GM23338 (cell line): ENCODE data around the gene CLCN1. TPM values are rescaled to one million over a fixed set of nuclear protein-coding genes. Genes with fewer than 3 reads are reported as not detected.

ENCODE experiments used
- ATAC-seq: fragments of 200-7000 bp; cut with Tn5 transposase; 3 replicates; pipeline ENCODE4 v1.9.1; 2020
- DNase-seq: peaks from one replicate; pipeline ENCODE4 v3.0.0-alpha.2; 2015; ENCODE audit warnings: low spot score
- H2AFZ ChIP-seq: fragments of 200-600 bp; sonication (generic); 2 replicates; pipeline ENCODE4 v1.8.0; 2016; ENCODE audit warnings: antibody characterized with exemption, mild to moderate bottlenecking, moderate library complexity
- H3F3A ChIP-seq: fragments of 200-600 bp; sonication (generic); replicated peaks from 2 replicates; pipeline ENCODE4 v1.8.0; 2017; ENCODE audit warnings: antibody characterized with exemption, mixed run types, low read depth
- H3K27ac ChIP-seq: fragments of 200-600 bp; sonication (generic); 2 replicates; pipeline ENCODE4 v1.6.1; 2016; ENCODE audit warnings: low read depth
- H3K27me3 ChIP-seq: fragments of 200-600 bp; sonication (generic); 2 replicates; pipeline ENCODE4 v1.8.0; 2016; ENCODE audit warnings: mild to moderate bottlenecking, mixed run types, moderate library complexity; ENCODE audit not compliant: insufficient read depth
- H3K36me3 ChIP-seq: fragments of 200-600 bp; sonication (generic); 2 replicates; pipeline ENCODE4 v1.8.0; 2016; ENCODE audit warnings: mild to moderate bottlenecking; ENCODE audit not compliant: insufficient read depth
- H3K4me1 ChIP-seq: fragments of 200-600 bp; sonication (generic); 2 replicates; pipeline ENCODE4 v1.8.0; 2016; ENCODE audit warnings: mild to moderate bottlenecking, moderate library complexity; ENCODE audit not compliant: insufficient read depth
- H3K4me2 ChIP-seq: fragments of 200-600 bp; sonication (generic); 2 replicates; pipeline ENCODE4 v1.7.1; 2017; ENCODE audit warnings: mixed run types
- H3K4me3 ChIP-seq: fragments of 200-600 bp; sonication (generic); 2 replicates; pipeline ENCODE4 v1.6.1; 2016; ENCODE audit warnings: mixed run types
- H3K79me2 ChIP-seq: fragments of 200-600 bp; sonication (generic); replicated peaks from 2 replicates; pipeline ENCODE4 v1.8.0; 2017; ENCODE audit warnings: mild to moderate bottlenecking; ENCODE audit not compliant: insufficient read depth
- H3K9me2 ChIP-seq: fragments of 200-600 bp; sonication (generic); 2 replicates; pipeline ENCODE4 v1.8.0; 2017; ENCODE audit not compliant: insufficient read depth
- H4K20me1 ChIP-seq: fragments of 200-600 bp; sonication (generic); replicated peaks from 2 replicates; pipeline ENCODE4 v1.8.0; 2017; ENCODE audit warnings: mild to moderate bottlenecking; ENCODE audit not compliant: insufficient read depth
- H3K27ac Mint-ChIP-seq: 2 replicates; pipeline ENCODE4 v1.8.0; 2020; ENCODE audit warnings: inconsistent platforms, mild to moderate bottlenecking, moderate library complexity, mixed read lengths
- H3K27me3 Mint-ChIP-seq: 3 replicates; pipeline ENCODE4 v1.8.0; 2022; ENCODE audit warnings: low read depth, mild to moderate bottlenecking, moderate library complexity, mixed read lengths, inconsistent platforms; ENCODE audit not compliant: insufficient read depth, poor library complexity
- H3K36me3 Mint-ChIP-seq: 3 replicates; pipeline ENCODE4 v1.8.0; 2021; ENCODE audit warnings: low read depth, mild to moderate bottlenecking, inconsistent platforms, moderate library complexity, mixed read lengths
- H3K4me1 Mint-ChIP-seq: 3 replicates; pipeline ENCODE4 v1.8.0; 2020; ENCODE audit warnings: mild to moderate bottlenecking, inconsistent platforms, mixed read lengths
- H3K4me3 Mint-ChIP-seq: 3 replicates; pipeline ENCODE4 v1.8.0; 2021; ENCODE audit warnings: moderate library complexity, mild to moderate bottlenecking, inconsistent platforms, mixed read lengths
- H3K9me3 Mint-ChIP-seq: 3 replicates; pipeline ENCODE4 v1.8.0; 2020; ENCODE audit warnings: moderate library complexity, mild to moderate bottlenecking, inconsistent platforms, mixed read lengths
- JUNB ChIP-seq: IDR thresholded peaks from one replicate; pipeline ENCODE4 v1.6.1; 2016; ENCODE audit warnings: antibody characterized with exemption; ENCODE audit not compliant: unreplicated experiment
- NANOG ChIP-seq: IDR thresholded peaks from 2 replicates; pipeline ENCODE4 v1.6.1; 2016; ENCODE audit warnings: antibody characterized with exemption, borderline replicate concordance
- polyA plus RNA-seq: library from polyadenylated mRNA; unstranded; fragments of >200 nt; fragmentation: Nextera tagmentation; extraction: Ambion mirVana; gene quantifications from 2 replicates; pipeline ENCODE4 v1.2.1, GENCODE V29; 2016
- total RNA-seq: library from RNA; depleted of rRNA; stranded (reverse); fragments of >200 nt; shearing (Covaris generic); gene quantifications from 2 replicates; pipeline ENCODE4 v1.2.3, GENCODE V29; 2014
- TF ChIP-seq, protein P1 (sequence below): fragments of 250-450 bp; sonication (Bioruptor Pico); IDR thresholded peaks from 2 replicates; pipeline ENCODE4 v1.5.0; 2020; ENCODE audit warnings: mild to moderate bottlenecking, moderate library complexity
- TF ChIP-seq, protein P2 (sequence below): IDR thresholded peaks from one replicate; pipeline ENCODE4 v1.6.1; 2018; ENCODE audit warnings: antibody characterized with exemption; ENCODE audit not compliant: unreplicated experiment

Gene CLCN1
- total and polyA plus RNA-seq, 2 experiments from 2014 or later: 0.38 to 0.48 TPM

DNA sequence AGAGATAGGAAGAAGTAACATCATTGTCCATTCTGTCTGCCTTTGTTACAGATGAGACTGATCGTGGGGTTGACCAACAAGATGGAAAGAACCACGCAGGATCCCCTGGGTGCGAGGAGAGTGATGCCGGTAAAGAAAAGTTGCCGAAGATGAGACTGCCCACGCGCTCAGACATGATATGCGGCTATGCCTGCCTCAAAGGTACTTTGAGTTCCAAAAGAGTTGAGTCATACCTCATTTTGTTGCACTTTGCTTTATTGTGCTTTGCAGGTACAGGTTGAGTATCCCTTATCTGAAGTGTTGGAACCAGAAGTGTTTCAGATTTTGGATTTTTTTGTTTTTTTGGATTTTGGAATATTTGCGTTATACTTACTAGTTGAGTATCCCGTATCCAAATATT is 12.2 kb upstream of the CLCN1 start:
- Mint-ChIP-seq H3K36me3 (peaks cover 95% of the 10 kb centered on the region), H3K4me1 (no peaks in the 10 kb centered on the region), H3K4me3 (no peak overlapping the region), H3K27me3 (peaks cover 5% of the 10 kb centered on the region), H3K27ac (no peak overlapping the region), H3K9me3 (no peaks in the 10 kb centered on the region; the same call in 2 of the 3 replicates)
- TF ChIP-seq, protein P1, sequence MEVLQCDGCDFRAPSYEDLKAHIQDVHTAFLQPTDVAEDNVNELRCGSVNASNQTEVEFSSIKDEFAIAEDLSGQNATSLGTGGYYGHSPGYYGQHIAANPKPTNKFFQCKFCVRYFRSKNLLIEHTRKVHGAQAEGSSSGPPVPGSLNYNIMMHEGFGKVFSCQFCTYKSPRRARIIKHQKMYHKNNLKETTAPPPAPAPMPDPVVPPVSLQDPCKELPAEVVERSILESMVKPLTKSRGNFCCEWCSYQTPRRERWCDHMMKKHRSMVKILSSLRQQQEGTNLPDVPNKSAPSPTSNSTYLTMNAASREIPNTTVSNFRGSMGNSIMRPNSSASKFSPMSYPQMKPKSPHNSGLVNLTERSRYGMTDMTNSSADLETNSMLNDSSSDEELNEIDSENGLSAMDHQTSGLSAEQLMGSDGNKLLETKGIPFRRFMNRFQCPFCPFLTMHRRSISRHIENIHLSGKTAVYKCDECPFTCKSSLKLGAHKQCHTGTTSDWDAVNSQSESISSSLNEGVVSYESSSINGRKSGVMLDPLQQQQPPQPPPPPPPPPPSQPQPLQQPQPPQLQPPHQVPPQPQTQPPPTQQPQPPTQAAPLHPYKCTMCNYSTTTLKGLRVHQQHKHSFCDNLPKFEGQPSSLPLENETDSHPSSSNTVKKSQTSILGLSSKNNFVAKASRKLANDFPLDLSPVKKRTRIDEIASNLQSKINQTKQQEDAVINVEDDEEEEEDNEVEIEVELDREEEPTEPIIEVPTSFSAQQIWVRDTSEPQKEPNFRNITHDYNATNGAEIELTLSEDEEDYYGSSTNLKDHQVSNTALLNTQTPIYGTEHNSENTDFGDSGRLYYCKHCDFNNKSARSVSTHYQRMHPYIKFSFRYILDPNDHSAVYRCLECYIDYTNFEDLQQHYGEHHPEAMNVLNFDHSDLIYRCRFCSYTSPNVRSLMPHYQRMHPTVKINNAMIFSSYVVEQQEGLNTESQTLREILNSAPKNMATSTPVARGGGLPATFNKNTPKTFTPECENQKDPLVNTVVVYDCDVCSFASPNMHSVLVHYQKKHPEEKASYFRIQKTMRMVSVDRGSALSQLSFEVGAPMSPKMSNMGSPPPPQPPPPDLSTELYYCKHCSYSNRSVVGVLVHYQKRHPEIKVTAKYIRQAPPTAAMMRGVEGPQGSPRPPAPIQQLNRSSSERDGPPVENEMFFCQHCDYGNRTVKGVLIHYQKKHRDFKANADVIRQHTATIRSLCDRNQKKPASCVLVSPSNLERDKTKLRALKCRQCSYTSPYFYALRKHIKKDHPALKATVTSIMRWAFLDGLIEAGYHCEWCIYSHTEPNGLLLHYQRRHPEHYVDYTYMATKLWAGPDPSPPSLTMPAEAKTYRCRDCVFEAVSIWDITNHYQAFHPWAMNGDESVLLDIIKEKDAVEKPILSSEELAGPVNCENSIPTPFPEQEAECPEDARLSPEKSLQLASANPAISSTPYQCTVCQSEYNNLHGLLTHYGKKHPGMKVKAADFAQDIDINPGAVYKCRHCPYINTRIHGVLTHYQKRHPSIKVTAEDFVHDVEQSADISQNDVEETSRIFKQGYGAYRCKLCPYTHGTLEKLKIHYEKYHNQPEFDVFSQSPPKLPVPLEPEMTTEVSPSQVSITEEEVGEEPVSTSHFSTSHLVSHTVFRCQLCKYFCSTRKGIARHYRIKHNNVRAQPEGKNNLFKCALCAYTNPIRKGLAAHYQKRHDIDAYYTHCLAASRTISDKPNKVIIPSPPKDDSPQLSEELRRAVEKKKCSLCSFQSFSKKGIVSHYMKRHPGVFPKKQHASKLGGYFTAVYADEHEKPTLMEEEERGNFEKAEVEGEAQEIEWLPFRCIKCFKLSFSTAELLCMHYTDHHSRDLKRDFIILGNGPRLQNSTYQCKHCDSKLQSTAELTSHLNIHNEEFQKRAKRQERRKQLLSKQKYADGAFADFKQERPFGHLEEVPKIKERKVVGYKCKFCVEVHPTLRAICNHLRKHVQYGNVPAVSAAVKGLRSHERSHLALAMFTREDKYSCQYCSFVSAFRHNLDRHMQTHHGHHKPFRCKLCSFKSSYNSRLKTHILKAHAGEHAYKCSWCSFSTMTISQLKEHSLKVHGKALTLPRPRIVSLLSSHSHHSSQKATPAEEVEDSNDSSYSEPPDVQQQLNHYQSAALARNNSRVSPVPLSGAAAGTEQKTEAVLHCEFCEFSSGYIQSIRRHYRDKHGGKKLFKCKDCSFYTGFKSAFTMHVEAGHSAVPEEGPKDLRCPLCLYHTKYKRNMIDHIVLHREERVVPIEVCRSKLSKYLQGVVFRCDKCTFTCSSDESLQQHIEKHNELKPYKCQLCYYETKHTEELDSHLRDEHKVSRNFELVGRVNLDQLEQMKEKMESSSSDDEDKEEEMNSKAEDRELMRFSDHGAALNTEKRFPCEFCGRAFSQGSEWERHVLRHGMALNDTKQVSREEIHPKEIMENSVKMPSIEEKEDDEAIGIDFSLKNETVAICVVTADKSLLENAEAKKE: no peak
- TF ChIP-seq, protein P2, sequence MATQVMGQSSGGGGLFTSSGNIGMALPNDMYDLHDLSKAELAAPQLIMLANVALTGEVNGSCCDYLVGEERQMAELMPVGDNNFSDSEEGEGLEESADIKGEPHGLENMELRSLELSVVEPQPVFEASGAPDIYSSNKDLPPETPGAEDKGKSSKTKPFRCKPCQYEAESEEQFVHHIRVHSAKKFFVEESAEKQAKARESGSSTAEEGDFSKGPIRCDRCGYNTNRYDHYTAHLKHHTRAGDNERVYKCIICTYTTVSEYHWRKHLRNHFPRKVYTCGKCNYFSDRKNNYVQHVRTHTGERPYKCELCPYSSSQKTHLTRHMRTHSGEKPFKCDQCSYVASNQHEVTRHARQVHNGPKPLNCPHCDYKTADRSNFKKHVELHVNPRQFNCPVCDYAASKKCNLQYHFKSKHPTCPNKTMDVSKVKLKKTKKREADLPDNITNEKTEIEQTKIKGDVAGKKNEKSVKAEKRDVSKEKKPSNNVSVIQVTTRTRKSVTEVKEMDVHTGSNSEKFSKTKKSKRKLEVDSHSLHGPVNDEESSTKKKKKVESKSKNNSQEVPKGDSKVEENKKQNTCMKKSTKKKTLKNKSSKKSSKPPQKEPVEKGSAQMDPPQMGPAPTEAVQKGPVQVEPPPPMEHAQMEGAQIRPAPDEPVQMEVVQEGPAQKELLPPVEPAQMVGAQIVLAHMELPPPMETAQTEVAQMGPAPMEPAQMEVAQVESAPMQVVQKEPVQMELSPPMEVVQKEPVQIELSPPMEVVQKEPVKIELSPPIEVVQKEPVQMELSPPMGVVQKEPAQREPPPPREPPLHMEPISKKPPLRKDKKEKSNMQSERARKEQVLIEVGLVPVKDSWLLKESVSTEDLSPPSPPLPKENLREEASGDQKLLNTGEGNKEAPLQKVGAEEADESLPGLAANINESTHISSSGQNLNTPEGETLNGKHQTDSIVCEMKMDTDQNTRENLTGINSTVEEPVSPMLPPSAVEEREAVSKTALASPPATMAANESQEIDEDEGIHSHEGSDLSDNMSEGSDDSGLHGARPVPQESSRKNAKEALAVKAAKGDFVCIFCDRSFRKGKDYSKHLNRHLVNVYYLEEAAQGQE: no peak
- no peak for TF ChIP-seq JUNB
- no peak for TF ChIP-seq NANOG
- Histone ChIP-seq H3K4me2 (no peak overlapping the region), H3K36me3 (peaks cover 74% of the 10 kb centered on the region), H3K27me3 (no peaks in the 10 kb centered on the region), H3K4me3 (no peak overlapping the region), H3K9me2 (no peaks in the 10 kb centered on the region), H4K20me1 (peaks cover 16% of the 10 kb centered on the region), H3K27ac (no peak overlapping the region), H2AFZ (no peak overlapping the region), H3K79me2 (no peaks in the 10 kb centered on the region; the same call in 1 of the 2 replicates), H3F3A (peaks cover 3% of the 10 kb centered on the region; the same call in 1 of the 2 replicates), H3K4me1 (no peaks in the 10 kb centered on the region)
- DNase-seq (no peak), ATAC-seq (no peak)
